HepG2 (cell line): ENCODE data around the gene PID1. TPM values are rescaled to one million over a fixed set of nuclear protein-coding genes. Genes with fewer than 3 reads are reported as not detected.

Source experiments
- ATAC-seq: fragments of 200-7000 bp; cut with Tn5 transposase; 3 replicates; pipeline ENCODE4 v1.9.1; 2020; ENCODE audit warnings: mild to moderate bottlenecking, moderate library complexity
- BruUV-seq: library from RNA; stranded (reverse); fragments of 400-500 nt; replicated peaks from 2 replicates; lab custom pipeline; 2021; lab: Mats Ljungman, UMichigan
- CTCF ChIA-PET: fragments of 300-600 bp; formaldehyde crosslinking; extraction: SDS; loops from one replicate; lab custom pipeline; 2021; ENCODE audit warnings: low total read pairs, inconsistent platforms, low intra/inter-chr PET ratio; lab: Yijun Ruan, JAX
- POLR2A ChIA-PET: fragments of 350-600 bp; sonication (Branson Sonifier 250); formaldehyde crosslinking; loops from one replicate; lab custom pipeline; 2020; ENCODE audit warnings: antibody characterized with exemption, inconsistent platforms; lab: Yijun Ruan, JAX
- DNase-seq: peaks from one replicate; pipeline ENCODE4 v3.0.0-alpha.2; 2015; ENCODE audit warnings: low spot score
- FAIRE-seq: peaks from 3 replicates; lab custom pipeline; 2011; peaks lifted over from hg19 to GRCh38; lab: Jason Lieb, UNC
- H2AFZ ChIP-seq: one replicate; pipeline ENCODE4 v1.6.1; 2011; ENCODE audit warnings: low read length, inconsistent platforms
- H3K27ac ChIP-seq: fragments of 300-600 bp; 3 replicates; pipeline ENCODE4 v1.8.0; 2011; ENCODE audit warnings: mixed run types, mild to moderate bottlenecking, mixed read lengths, low read length, inconsistent platforms; ENCODE audit not compliant: insufficient read depth; ENCODE audit errors: extremely low read length
- H3K27me3 ChIP-seq, 2 experiments: fragments of 200-600 bp in 1 of 2; 2 replicates in 1 of 2; 3 replicates in 1 of 2; pipeline versions ENCODE4 v1.6.0 to v1.8.0; 2011; ENCODE audit warnings: low read length in 2 of 2, mild to moderate bottlenecking in 2 of 2, moderate library complexity in 2 of 2, inconsistent platforms in 1 of 2; ENCODE audit not compliant: insufficient read depth in 2 of 2, control insufficient read depth in 1 of 2
- H3K36me3 ChIP-seq, 2 experiments: fragments of 200-600 bp in 1 of 2; replicated peaks in 1 of 2; 2 replicates in 1 of 2; 3 replicates in 1 of 2; pipeline versions ENCODE4 v1.5.1 to v1.8.0; 2011; ENCODE audit warnings: low read length in 2 of 2, inconsistent platforms in 1 of 2; ENCODE audit not compliant: insufficient read depth in 2 of 2, control insufficient read depth in 1 of 2
- H3K4me1 ChIP-seq: 2 replicates; pipeline ENCODE4 v1.5.1; 2012; ENCODE audit warnings: low read length, inconsistent platforms; ENCODE audit not compliant: insufficient read depth
- H3K4me2 ChIP-seq: 2 replicates; pipeline ENCODE4 v1.6.0; 2011; ENCODE audit warnings: low read depth, low read length, inconsistent platforms
- H3K4me3 ChIP-seq, 3 experiments: fragments of 200-600 bp in 1 of 3; sonication (generic), shearing (Covaris generic) in 1 of 3; replicated peaks in 1 of 3; 2 replicates each; pipeline ENCODE4 v1.5.1; 2011 to 2016; ENCODE audit warnings: low read length in 3 of 3, inconsistent platforms in 2 of 3, low read depth in 2 of 3, mild to moderate bottlenecking in 2 of 3, control low read depth in 1 of 3, mixed read lengths in 1 of 3; ENCODE audit not compliant: insufficient read depth in 1 of 3
- H3K79me2 ChIP-seq: one replicate; pipeline ENCODE4 v1.6.1; 2011; ENCODE audit warnings: low read length, inconsistent platforms; ENCODE audit not compliant: insufficient read depth
- H3K9ac ChIP-seq: 2 replicates; pipeline ENCODE4 v1.6.0; 2011; ENCODE audit warnings: mild to moderate bottlenecking, low read depth, low read length, inconsistent platforms; ENCODE audit not compliant: insufficient read depth
- H3K9me3 ChIP-seq: 2 replicates; pipeline ENCODE4 v1.5.1; 2012; ENCODE audit warnings: mild to moderate bottlenecking, low read length
- H4K20me1 ChIP-seq: 2 replicates; pipeline ENCODE4 v1.6.0; 2011; ENCODE audit warnings: inconsistent platforms, mild to moderate bottlenecking, low read length, moderate library complexity; ENCODE audit not compliant: insufficient read depth
- CAMTA2 ChIP-seq: sonication (generic); formaldehyde crosslinking; IDR thresholded peaks from 2 replicates; pipeline ENCODE4 v1.4.0; 2020; ENCODE audit warnings: mild to moderate bottlenecking, missing genetic modification reagents, borderline replicate concordance
- ELF4 ChIP-seq: sonication (generic); formaldehyde crosslinking; IDR thresholded peaks from 2 replicates; pipeline ENCODE4 v1.5.0; 2020; ENCODE audit warnings: missing genetic modification reagents, mild to moderate bottlenecking, moderate library complexity, borderline replicate concordance
- HOXA5 ChIP-seq: sonication (generic); formaldehyde crosslinking; IDR thresholded peaks from 2 replicates; pipeline ENCODE4 v1.4.0; 2020; ENCODE audit warnings: missing genetic modification reagents
- RBAK ChIP-seq: sonication (generic); formaldehyde crosslinking; IDR thresholded peaks from 2 replicates; pipeline ENCODE4 v1.5.1; 2020; ENCODE audit warnings: mild to moderate bottlenecking, missing genetic modification reagents
- XRCC5 ChIP-seq: fragments of 200-400 bp; formaldehyde crosslinking; optimal IDR thresholded peaks from 2 replicates; pipeline ENCODE3; 2017; ENCODE audit warnings: mild to moderate bottlenecking, low read length
- ZFP36L2 ChIP-seq: sonication (generic); formaldehyde crosslinking; IDR thresholded peaks from 2 replicates; pipeline ENCODE4 v1.4.0; 2020; ENCODE audit warnings: missing genetic modification reagents
- WGBS: methylation state at CpG from one replicate; pipeline ENCODE4 v1.1.6; 2017; ENCODE audit warnings: low lambda C conversion rate; 5-methylcytosine and 5-hydroxymethylcytosine counted together
- in situ Hi-C: cut with HindIII; loops from 2 replicates; pipeline ENCODE4 v1.10.0; 2017; ENCODE audit warnings: low pct_unique_long_range_greater_than_20kb; ENCODE audit not compliant: extremely low pct_ligation_motif_present
- intact Hi-C: fragments of 100-400 bp; cut with micrococcal nuclease; formaldehyde crosslinking; loops from one replicate; pipeline ENCODE4 v1.10.0; 2022; ENCODE audit not compliant: unreplicated experiment
- polyA plus RNA-seq, 8 experiments: library from polyadenylated mRNA; depleted of rRNA in 3 of 8; stranded (reverse) in 7 of 8; unstranded in 1 of 8; fragments of >200 nt; fragmentation: Illumina TruSeq in 4 of 8; extraction: Trizol in 4 of 8; gene quantifications; 2 replicates each; pipeline versions ENCODE4 v1.2.1 to v1.2.3, GENCODE V29; 2011 to 2016; ENCODE audit warnings: low read depth in 4 of 8, missing spikeins in 1 of 8, mixed read lengths in 1 of 8; ENCODE audit not compliant: insufficient read depth in 1 of 8
- total RNA-seq, 5 experiments: library from RNA; depleted of rRNA; stranded (reverse); fragments of >200 nt; fragmentation: Illumina TruSeq; extraction: Trizol; gene quantifications; 2 replicates each; pipeline ENCODE4 v1.2.3, GENCODE V29; 2016; ENCODE audit warnings: low read depth in 1 of 5
- TF ChIP-seq, protein P1 (sequence below): sonication (generic); formaldehyde crosslinking; IDR thresholded peaks from 2 replicates; pipeline ENCODE4 v1.8.0; 2023; ENCODE audit warnings: mild to moderate bottlenecking, missing genetic modification reagents
- TF ChIP-seq, protein P2 (sequence below): sonication (generic); formaldehyde crosslinking; IDR thresholded peaks from 2 replicates; pipeline ENCODE4 v1.5.0; 2020; ENCODE audit warnings: mild to moderate bottlenecking, missing genetic modification reagents, borderline replicate concordance
- TF ChIP-seq, protein P3 (sequence below): sonication (generic); formaldehyde crosslinking; IDR thresholded peaks from 2 replicates; pipeline ENCODE4 v1.5.0; 2020; ENCODE audit warnings: mild to moderate bottlenecking, missing genetic modification reagents
- TF ChIP-seq, protein P4 (sequence below): IDR thresholded peaks from 2 replicates; pipeline ENCODE4 v1.6.1; 2016; ENCODE audit warnings: low read depth

The PID1 gene
- total and polyA plus RNA-seq, 2 of the 13 experiments (the other 11 are each of a cell fraction or from before 2014, with no cell fraction given): 0.15 to 0.18 TPM

DNA sequence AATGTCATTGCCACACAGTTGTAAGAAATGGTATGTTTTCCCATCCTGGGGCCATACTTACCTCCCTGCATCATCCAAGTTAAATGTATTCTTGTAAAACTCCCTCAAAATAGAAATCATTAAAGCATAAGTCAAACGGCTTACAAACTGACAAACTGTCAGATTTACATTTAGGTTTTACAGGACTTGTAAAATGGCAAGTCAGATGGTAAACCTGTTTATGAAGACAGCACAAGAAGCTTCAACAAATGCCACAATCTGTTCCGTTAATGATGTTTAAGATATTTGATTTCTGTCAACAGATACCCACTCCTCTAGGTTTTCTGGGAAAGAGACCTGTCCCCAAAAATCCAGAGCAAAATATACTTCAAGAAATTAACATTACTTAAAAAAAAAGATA lies 197.2 kb downstream of the PID1 start:
- ATAC-seq: no peak
- Histone ChIP-seq H3K9me3 (peaks cover 97% of the 10 kb centered on the region), H3K4me3 (no peak overlapping the region), H3K27me3 (no peaks in the 10 kb centered on the region), H3K4me2 (no peak overlapping the region), H3K27ac (no peak overlapping the region), H4K20me1 (no peaks in the 10 kb centered on the region), H3K36me3 (no peaks in the 10 kb centered on the region), H3K9ac (no peak overlapping the region), H3K4me1 (no peaks in the 10 kb centered on the region), H3K79me2 (no peaks in the 10 kb centered on the region), H2AFZ (no peak overlapping the region)
- in situ Hi-C loops: no loop called here
- no peak for FAIRE-seq
- no TSS peak for BruUV-seq
- no peak for DNase-seq
- WGBS: 30% methylated on average over 2 of the region's 2 CpGs
- ChIA-PET POLR2A (no interaction called here), CTCF (no interaction called here)
- intact Hi-C loops: no loop called here
- TF ChIP-seq HOXA5 (CRISPR knock-in tag) (no peak), ELF4 (no peak), ZFP36L2 (CRISPR knock-in tag) (no peak), CAMTA2 (CRISPR knock-in tag) (no peak), XRCC5 (no peak), RBAK (CRISPR knock-in tag) (no peak)
- TF ChIP-seq, protein P1, sequence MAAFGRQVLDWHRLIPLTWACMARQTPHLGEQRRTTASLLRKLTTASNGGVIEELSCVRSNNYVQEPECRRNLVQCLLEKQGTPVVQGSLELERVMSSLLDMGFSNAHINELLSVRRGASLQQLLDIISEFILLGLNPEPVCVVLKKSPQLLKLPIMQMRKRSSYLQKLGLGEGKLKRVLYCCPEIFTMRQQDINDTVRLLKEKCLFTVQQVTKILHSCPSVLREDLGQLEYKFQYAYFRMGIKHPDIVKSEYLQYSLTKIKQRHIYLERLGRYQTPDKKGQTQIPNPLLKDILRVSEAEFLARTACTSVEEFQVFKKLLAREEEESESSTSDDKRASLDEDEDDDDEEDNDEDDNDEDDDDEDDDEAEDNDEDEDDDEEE (CRISPR knock-in tag): no peak
- TF ChIP-seq, protein P2, sequence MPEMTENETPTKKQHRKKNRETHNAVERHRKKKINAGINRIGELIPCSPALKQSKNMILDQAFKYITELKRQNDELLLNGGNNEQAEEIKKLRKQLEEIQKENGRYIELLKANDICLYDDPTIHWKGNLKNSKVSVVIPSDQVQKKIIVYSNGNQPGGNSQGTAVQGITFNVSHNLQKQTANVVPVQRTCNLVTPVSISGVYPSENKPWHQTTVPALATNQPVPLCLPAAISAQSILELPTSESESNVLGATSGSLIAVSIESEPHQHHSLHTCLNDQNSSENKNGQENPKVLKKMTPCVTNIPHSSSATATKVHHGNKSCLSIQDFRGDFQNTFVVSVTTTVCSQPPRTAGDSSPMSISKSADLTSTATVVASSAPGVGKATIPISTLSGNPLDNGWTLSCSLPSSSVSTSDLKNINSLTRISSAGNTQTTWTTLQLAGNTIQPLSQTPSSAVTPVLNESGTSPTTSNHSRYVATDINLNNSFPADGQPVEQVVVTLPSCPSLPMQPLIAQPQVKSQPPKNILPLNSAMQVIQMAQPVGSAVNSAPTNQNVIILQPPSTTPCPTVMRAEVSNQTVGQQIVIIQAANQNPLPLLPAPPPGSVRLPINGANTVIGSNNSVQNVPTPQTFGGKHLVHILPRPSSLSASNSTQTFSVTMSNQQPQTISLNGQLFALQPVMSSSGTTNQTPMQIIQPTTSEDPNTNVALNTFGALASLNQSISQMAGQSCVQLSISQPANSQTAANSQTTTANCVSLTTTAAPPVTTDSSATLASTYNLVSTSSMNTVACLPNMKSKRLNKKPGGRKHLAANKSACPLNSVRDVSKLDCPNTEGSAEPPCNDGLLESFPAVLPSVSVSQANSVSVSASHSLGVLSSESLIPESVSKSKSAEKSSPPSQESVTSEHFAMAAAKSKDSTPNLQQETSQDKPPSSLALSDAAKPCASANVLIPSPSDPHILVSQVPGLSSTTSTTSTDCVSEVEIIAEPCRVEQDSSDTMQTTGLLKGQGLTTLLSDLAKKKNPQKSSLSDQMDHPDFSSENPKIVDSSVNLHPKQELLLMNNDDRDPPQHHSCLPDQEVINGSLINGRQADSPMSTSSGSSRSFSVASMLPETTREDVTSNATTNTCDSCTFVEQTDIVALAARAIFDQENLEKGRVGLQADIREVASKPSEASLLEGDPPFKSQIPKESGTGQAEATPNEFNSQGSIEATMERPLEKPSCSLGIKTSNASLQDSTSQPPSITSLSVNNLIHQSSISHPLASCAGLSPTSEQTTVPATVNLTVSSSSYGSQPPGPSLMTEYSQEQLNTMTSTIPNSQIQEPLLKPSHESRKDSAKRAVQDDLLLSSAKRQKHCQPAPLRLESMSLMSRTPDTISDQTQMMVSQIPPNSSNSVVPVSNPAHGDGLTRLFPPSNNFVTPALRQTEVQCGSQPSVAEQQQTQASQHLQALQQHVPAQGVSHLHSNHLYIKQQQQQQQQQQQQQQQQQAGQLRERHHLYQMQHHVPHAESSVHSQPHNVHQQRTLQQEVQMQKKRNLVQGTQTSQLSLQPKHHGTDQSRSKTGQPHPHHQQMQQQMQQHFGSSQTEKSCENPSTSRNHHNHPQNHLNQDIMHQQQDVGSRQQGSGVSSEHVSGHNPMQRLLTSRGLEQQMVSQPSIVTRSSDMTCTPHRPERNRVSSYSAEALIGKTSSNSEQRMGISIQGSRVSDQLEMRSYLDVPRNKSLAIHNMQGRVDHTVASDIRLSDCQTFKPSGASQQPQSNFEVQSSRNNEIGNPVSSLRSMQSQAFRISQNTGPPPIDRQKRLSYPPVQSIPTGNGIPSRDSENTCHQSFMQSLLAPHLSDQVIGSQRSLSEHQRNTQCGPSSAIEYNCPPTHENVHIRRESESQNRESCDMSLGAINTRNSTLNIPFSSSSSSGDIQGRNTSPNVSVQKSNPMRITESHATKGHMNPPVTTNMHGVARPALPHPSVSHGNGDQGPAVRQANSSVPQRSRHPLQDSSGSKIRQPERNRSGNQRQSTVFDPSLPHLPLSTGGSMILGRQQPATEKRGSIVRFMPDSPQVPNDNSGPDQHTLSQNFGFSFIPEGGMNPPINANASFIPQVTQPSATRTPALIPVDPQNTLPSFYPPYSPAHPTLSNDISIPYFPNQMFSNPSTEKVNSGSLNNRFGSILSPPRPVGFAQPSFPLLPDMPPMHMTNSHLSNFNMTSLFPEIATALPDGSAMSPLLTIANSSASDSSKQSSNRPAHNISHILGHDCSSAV (CRISPR knock-in tag): no peak
- TF ChIP-seq, protein P3, sequence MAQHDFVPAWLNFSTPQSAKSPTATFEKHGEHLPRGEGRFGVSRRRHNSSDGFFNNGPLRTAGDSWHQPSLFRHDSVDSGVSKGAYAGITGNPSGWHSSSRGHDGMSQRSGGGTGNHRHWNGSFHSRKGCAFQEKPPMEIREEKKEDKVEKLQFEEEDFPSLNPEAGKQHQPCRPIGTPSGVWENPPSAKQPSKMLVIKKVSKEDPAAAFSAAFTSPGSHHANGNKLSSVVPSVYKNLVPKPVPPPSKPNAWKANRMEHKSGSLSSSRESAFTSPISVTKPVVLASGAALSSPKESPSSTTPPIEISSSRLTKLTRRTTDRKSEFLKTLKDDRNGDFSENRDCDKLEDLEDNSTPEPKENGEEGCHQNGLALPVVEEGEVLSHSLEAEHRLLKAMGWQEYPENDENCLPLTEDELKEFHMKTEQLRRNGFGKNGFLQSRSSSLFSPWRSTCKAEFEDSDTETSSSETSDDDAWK: no peak
- TF ChIP-seq, protein P4, sequence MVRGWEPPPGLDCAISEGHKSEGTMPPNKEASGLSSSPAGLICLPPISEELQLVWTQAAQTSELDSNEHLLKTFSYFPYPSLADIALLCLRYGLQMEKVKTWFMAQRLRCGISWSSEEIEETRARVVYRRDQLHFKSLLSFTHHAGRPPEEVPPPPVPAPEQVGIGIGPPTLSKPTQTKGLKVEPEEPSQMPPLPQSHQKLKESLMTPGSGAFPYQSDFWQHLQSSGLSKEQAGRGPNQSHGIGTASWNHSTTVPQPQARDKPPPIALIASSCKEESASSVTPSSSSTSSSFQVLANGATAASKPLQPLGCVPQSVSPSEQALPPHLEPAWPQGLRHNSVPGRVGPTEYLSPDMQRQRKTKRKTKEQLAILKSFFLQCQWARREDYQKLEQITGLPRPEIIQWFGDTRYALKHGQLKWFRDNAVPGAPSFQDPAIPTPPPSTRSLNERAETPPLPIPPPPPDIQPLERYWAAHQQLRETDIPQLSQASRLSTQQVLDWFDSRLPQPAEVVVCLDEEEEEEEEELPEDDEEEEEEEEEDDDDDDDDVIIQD: no peak
